Measurements from ENCODE around the gene NT5C3B. TPM values are rescaled to one million over a fixed set of nuclear protein-coding genes. Genes with fewer than 3 reads are reported as not detected.

NT5C3B gene
- total RNA-seq, 1 donor from 2014 or later = 106 TPM

DNA sequence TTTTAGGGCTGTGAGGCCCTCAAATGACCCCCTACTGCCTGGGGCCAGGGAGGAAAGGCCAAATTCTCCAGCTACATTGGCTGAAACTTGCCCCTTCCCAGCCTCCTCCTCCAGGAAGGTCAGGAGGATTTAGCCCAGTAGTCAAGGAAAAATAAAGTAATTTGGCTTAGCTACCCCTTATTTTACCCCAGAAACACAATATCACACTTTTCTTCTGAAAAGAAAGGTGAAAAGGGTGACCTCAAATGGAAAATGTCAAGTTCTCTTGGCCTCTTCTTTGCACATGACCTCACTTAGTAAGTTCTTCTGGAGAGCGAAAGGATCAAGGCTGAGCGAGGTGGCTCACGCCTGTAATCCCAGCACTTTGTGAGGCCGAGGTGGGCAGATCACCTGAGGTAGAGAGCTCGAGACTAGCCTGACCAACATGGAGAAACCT lies 41.5 kb downstream of the NT5C3B start:
- Histone ChIP-seq H3K4me1 (peaks cover 22% of the 10 kb centered on the region), H3K4me3 (no peak overlapping the region), H3K79me2 (ENCODE audit: low read depth) (no peaks in the 10 kb centered on the region), H4K20me1 (ENCODE audit: low read depth) (no peaks in the 10 kb centered on the region), H3K36me3 (no peaks in the 10 kb centered on the region), H3K4me2 (peak overlapping the region; percentile 68), H3K27me3 (no peaks in the 10 kb centered on the region), H3F3A (ENCODE audit: low read depth) (peaks cover 18% of the 10 kb centered on the region), H3K9ac (no peak overlapping the region), H3K9me3 (ENCODE audit: low read depth) (no peaks in the 10 kb centered on the region), H3K27ac (no peak overlapping the region), H2AFZ (replicated peaks) (no peak overlapping the region)
- Mint-ChIP-seq H3K27me3 (ENCODE audit: insufficient read depth, low read depth) (peaks cover 13% of the 10 kb centered on the region), H3K9me3 (no peaks in the 10 kb centered on the region), H3K27ac (no peak overlapping the region), H3K36me3 (no peaks in the 10 kb centered on the region), H3K4me1 (peaks cover 28% of the 10 kb centered on the region), H3K4me3 (no peak overlapping the region)
- TF ChIP-seq, protein P1, sequence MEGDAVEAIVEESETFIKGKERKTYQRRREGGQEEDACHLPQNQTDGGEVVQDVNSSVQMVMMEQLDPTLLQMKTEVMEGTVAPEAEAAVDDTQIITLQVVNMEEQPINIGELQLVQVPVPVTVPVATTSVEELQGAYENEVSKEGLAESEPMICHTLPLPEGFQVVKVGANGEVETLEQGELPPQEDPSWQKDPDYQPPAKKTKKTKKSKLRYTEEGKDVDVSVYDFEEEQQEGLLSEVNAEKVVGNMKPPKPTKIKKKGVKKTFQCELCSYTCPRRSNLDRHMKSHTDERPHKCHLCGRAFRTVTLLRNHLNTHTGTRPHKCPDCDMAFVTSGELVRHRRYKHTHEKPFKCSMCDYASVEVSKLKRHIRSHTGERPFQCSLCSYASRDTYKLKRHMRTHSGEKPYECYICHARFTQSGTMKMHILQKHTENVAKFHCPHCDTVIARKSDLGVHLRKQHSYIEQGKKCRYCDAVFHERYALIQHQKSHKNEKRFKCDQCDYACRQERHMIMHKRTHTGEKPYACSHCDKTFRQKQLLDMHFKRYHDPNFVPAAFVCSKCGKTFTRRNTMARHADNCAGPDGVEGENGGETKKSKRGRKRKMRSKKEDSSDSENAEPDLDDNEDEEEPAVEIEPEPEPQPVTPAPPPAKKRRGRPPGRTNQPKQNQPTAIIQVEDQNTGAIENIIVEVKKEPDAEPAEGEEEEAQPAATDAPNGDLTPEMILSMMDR (IDR thresholded peaks at IDR 0.05) = no peak
- TF ChIP-seq EZH2 (IDR thresholded peaks at IDR 0.05) (no peak), EZH2phosphoT487 (IDR thresholded peaks at IDR 0.05) (no peak)
- no peak for DNase-seq (ENCODE audit: low spot score)

GRCh38 chr17:41793784-41794539 lies 42.1 kb downstream of the NT5C3B start:
- Histone ChIP-seq H4K20me1 (ENCODE audit: low read depth) (no peaks in the 10 kb centered on the region), H3K36me3 (no peaks in the 10 kb centered on the region), H2AFZ (replicated peaks) (peak overlapping the region; percentile 26), H3K79me2 (ENCODE audit: low read depth) (no peaks in the 10 kb centered on the region), H3K4me1 (peaks cover 22% of the 10 kb centered on the region), H3K4me2 (peak overlapping the region; percentile 68), H3K27me3 (no peaks in the 10 kb centered on the region), H3K4me3 (no peak overlapping the region), H3K9ac (no peak overlapping the region), H3K9me3 (ENCODE audit: low read depth) (no peaks in the 10 kb centered on the region), H3K27ac (no peak overlapping the region), H3F3A (ENCODE audit: low read depth) (peaks cover 18% of the 10 kb centered on the region)
- Mint-ChIP-seq H3K27ac (no peak overlapping the region), H3K36me3 (no peaks in the 10 kb centered on the region), H3K4me1 (peaks cover 27% of the 10 kb centered on the region), H3K9me3 (no peaks in the 10 kb centered on the region), H3K27me3 (ENCODE audit: insufficient read depth, low read depth) (peaks cover 12% of the 10 kb centered on the region), H3K4me3 (no peak overlapping the region)
- TF ChIP-seq EZH2 (IDR thresholded peaks at IDR 0.05) (no peak), EZH2phosphoT487 (IDR thresholded peaks at IDR 0.05) (no peak)
- TF ChIP-seq, protein P1 (IDR thresholded peaks at IDR 0.05) = peak; percentile 22
- peak; percentile 79 for DNase-seq (ENCODE audit: low spot score)

- no peaks in the 10 kb centered on the region for H3K36me3 ChIP-seq
- peaks cover 22% of the 10 kb centered on the region for H3K4me1 ChIP-seq
- H3K27me3 ChIP-seq = no peaks in the 10 kb centered on the region
- no peak overlapping the region for H3K27ac ChIP-seq
- Mint-ChIP-seq H3K9me3 (no peaks in the 10 kb centered on the region), H3K4me3 (peak overlapping the region; percentile 36), H3K27me3 (ENCODE audit: insufficient read depth, low read depth) (peaks cover 12% of the 10 kb centered on the region), H3K4me1 (peaks cover 27% of the 10 kb centered on the region), H3K27ac (peak overlapping the region; percentile 16), H3K36me3 (no peaks in the 10 kb centered on the region)
- no peak overlapping the region for H3K9ac ChIP-seq
- peaks cover 18% of the 10 kb centered on the region for H3F3A ChIP-seq (ENCODE audit: low read depth)
- peak overlapping the region; percentile 68 for H3K4me2 ChIP-seq
- H3K9me3 ChIP-seq (ENCODE audit: low read depth) = no peaks in the 10 kb centered on the region
- no peaks in the 10 kb centered on the region for H4K20me1 ChIP-seq (ENCODE audit: low read depth)
- no peak overlapping the region for H3K4me3 ChIP-seq
- DNase-seq (ENCODE audit: low spot score) = peak; percentile 31
- H3K79me2 ChIP-seq (ENCODE audit: low read depth) = no peaks in the 10 kb centered on the region
- peak overlapping the region; percentile 78 for H2AFZ ChIP-seq (replicated peaks)
- TF ChIP-seq EZH2phosphoT487 (IDR thresholded peaks at IDR 0.05) (no peak), EZH2 (IDR thresholded peaks at IDR 0.05) (no peak)
- TF ChIP-seq, protein P1 (IDR thresholded peaks at IDR 0.05) = no peak
Measured at GRCh38 chr17:41792845-41793783, 42.9 kb downstream of the NT5C3B start.

All from neural progenitor cell (in vitro differentiated cells).